ENCODE results near the gene COPS7A. TPM values are rescaled to one million over a fixed set of nuclear protein-coding genes. Genes with fewer than 3 reads are reported as not detected.

Gene COPS7A
- total RNA-seq, 1 experiment from 2014 or later: 88.7 TPM

- ChIA-PET CTCF (interaction anchor here (0.7 kb wide), 1 partner anchor 86 kb away, joined by 6 read pairs; no protein-coding TSS in a partner anchor), POLR2A (ENCODE audit: unreplicated experiment) (no interaction called here)
- intact Hi-C loops (cut with micrococcal nuclease; ENCODE audit: unreplicated experiment): loop anchor here (10.0 kb wide), 1 partner anchor 709 kb away; no protein-coding TSS in a partner anchor
- Histone ChIP-seq H3K4me3 (no peak overlapping the region), H3K9me2 (ENCODE audit: insufficient read depth) (no peaks in the 10 kb centered on the region), H3F3A (ENCODE audit: insufficient read depth, low read depth) (peaks cover 13% of the 10 kb centered on the region; the same call in 1 of the 2 replicates), H3K4me2 (no peak overlapping the region), H3K4me1 (replicated peaks; ENCODE audit: insufficient read depth) (peaks cover 8% of the 10 kb centered on the region; the same call in 1 of the 2 replicates), H2AFZ (no peak overlapping the region), H4K20me1 (ENCODE audit: insufficient read depth) (no peaks in the 10 kb centered on the region), H3K27me3 (ENCODE audit: insufficient read depth, low read depth) (peaks cover 15% of the 10 kb centered on the region), H3K36me3 (ENCODE audit: low read depth) (no peaks in the 10 kb centered on the region), H3K79me2 (ENCODE audit: low read depth) (peaks cover 19% of the 10 kb centered on the region), H3K9me3 (ENCODE audit: insufficient read depth, low read depth) (no peaks in the 10 kb centered on the region), H3K27ac (no peak overlapping the region)
- no peak for DNase-seq
- TF ChIP-seq EZH2 (IDR thresholded peaks at IDR 0.05; ENCODE audit: low read depth): no peak
- TF ChIP-seq, protein P1, sequence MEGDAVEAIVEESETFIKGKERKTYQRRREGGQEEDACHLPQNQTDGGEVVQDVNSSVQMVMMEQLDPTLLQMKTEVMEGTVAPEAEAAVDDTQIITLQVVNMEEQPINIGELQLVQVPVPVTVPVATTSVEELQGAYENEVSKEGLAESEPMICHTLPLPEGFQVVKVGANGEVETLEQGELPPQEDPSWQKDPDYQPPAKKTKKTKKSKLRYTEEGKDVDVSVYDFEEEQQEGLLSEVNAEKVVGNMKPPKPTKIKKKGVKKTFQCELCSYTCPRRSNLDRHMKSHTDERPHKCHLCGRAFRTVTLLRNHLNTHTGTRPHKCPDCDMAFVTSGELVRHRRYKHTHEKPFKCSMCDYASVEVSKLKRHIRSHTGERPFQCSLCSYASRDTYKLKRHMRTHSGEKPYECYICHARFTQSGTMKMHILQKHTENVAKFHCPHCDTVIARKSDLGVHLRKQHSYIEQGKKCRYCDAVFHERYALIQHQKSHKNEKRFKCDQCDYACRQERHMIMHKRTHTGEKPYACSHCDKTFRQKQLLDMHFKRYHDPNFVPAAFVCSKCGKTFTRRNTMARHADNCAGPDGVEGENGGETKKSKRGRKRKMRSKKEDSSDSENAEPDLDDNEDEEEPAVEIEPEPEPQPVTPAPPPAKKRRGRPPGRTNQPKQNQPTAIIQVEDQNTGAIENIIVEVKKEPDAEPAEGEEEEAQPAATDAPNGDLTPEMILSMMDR (conservative IDR thresholded peaks at IDR 0.05): no peak
- no TSS peak for BruUV-seq (replicated peaks)
These were observed 30.0 kb upstream of the COPS7A start for GRCh38 chr12:6693832-6694355.

GRCh38 chr12:6694701-6695100, 29.1 kb upstream of the COPS7A start:
- POLR2A ChIA-PET (ENCODE audit: unreplicated experiment): no interaction called here

DNA sequence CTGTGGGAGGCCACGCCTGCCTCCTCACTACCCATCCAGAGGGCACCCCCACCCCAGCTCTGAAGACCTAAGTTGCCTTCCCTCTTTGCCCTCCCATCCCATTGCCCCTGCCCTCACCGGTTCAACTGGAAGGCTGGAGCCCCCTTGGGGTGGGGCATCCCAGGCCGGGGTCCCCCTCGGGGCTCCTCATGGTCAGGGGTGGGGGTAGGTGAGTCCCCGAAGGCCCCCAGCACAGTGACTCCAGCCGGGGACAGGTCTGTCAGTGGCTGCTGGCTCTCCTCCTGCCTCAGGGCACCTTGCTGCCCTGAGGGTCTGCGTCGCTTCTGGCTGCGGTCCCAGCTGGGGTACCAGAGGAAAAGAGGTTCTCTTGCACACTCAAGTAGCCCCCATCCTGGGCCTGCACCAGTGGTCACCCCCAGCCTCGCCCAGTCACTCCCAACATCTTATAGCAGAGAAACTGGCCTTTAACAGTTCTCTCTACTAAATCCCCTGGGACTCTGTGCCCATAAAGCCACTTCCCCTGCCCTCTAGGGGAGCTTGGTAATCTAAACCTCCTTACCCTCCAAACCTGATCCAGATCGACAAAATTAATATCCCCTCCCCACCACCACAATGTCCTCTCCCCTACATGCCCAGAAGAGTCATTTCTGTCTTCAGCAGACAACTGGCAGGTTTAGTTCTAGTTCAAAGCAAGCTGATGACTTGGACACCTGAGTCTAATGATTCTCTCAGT, 28.4 kb upstream of the COPS7A start:
- Histone ChIP-seq H3K36me3 (ENCODE audit: low read depth) (no peaks in the 10 kb centered on the region), H3K27ac (no peak overlapping the region), H4K20me1 (ENCODE audit: insufficient read depth) (no peaks in the 10 kb centered on the region), H3K4me3 (no peak overlapping the region), H3K79me2 (ENCODE audit: low read depth) (peaks cover 8% of the 10 kb centered on the region), H3K4me2 (no peak overlapping the region), H3K4me1 (replicated peaks; ENCODE audit: insufficient read depth) (peaks cover 4% of the 10 kb centered on the region; the same call in 1 of the 2 replicates), H3K27me3 (ENCODE audit: insufficient read depth, low read depth) (peaks cover 23% of the 10 kb centered on the region), H2AFZ (no peak overlapping the region), H3K9me2 (ENCODE audit: insufficient read depth) (no peaks in the 10 kb centered on the region), H3F3A (ENCODE audit: insufficient read depth, low read depth) (peaks cover 13% of the 10 kb centered on the region; the same call in 1 of the 2 replicates), H3K9me3 (ENCODE audit: insufficient read depth, low read depth) (no peaks in the 10 kb centered on the region)
- TF ChIP-seq EZH2 (IDR thresholded peaks at IDR 0.05; ENCODE audit: low read depth): no peak
- TF ChIP-seq, protein P1 (conservative IDR thresholded peaks at IDR 0.05): no peak
- ChIA-PET CTCF (interaction anchor here (0.6 kb wide), 1 partner anchor 207 kb away, joined by 8 read pairs; no protein-coding TSS in a partner anchor), POLR2A (ENCODE audit: unreplicated experiment) (no interaction called here)
- intact Hi-C loops (cut with micrococcal nuclease; ENCODE audit: unreplicated experiment): loop anchor here (10.0 kb wide), 1 partner anchor 711 kb away; no protein-coding TSS in a partner anchor
- DNase-seq: no peak
- no TSS peak for BruUV-seq (replicated peaks)

More at GRCh38 chr12:6694701-6695100, 29.1 kb upstream of the COPS7A start:
- Histone ChIP-seq H4K20me1 (ENCODE audit: insufficient read depth) (no peaks in the 10 kb centered on the region), H3F3A (ENCODE audit: insufficient read depth, low read depth) (peaks cover 13% of the 10 kb centered on the region; the same call in 1 of the 2 replicates), H3K4me2 (no peak overlapping the region), H2AFZ (no peak overlapping the region), H3K27me3 (ENCODE audit: insufficient read depth, low read depth) (peaks cover 23% of the 10 kb centered on the region), H3K9me3 (ENCODE audit: insufficient read depth, low read depth) (no peaks in the 10 kb centered on the region), H3K4me3 (no peak overlapping the region), H3K27ac (no peak overlapping the region), H3K9me2 (ENCODE audit: insufficient read depth) (no peaks in the 10 kb centered on the region), H3K4me1 (replicated peaks; ENCODE audit: insufficient read depth) (peaks cover 8% of the 10 kb centered on the region; the same call in 1 of the 2 replicates), H3K36me3 (ENCODE audit: low read depth) (no peaks in the 10 kb centered on the region), H3K79me2 (ENCODE audit: low read depth) (peaks cover 16% of the 10 kb centered on the region)
- no peak for DNase-seq
- intact Hi-C loops (cut with micrococcal nuclease; ENCODE audit: unreplicated experiment): loop anchor here (10.0 kb wide), 1 partner anchor 710 kb away; no protein-coding TSS in a partner anchor
- no TSS peak for BruUV-seq (replicated peaks)
- CTCF ChIA-PET: no interaction called here
- no peak for TF ChIP-seq EZH2 (IDR thresholded peaks at IDR 0.05; ENCODE audit: low read depth)
- TF ChIP-seq, protein P1 (conservative IDR thresholded peaks at IDR 0.05): no peak
